Activated CD8-positive, alpha-beta memory T cell treated with anti-CD3 and anti-CD28 coated beads, Interleukin-2, amount 50 U/mL, for 1 hour (primary cell): ENCODE results near the gene MGP.

Source experiments
- DNase-seq: peaks from one replicate; pipeline ENCODE4 v3.0.0-alpha.2; 2020; ENCODE audit errors: extremely low read depth

The MGP gene

DNA sequence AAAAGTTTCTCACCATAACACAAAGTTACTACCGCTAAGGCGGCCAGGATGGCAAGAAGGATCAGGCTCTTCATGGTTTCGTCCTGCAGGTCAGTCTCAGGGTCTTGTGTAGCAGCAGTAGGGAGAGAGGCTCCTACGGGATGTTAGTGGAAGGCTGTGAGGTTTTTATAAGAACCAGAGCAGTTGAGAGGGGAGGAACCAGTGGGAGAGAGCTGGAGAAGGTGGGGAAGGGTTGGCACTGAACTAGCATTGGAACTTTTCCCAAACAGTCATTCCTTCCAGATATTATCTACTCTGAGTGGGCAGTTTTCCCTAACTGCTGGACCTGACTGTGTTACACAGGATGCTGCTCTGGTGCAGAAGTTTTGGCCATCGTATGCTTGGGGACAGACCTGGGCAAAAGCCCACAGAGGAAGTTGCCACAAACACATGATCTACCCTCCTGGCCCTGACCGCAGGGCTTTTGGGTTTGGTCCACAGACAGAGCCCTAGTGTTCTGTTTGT lies at the start of gene MGP:
MGP (minus strand) TSS at position 137 of the 504 bp plus-strand sequence; CDS start at position 74, 63 bp downstream.
- DNase-seq: no peak

DNA sequence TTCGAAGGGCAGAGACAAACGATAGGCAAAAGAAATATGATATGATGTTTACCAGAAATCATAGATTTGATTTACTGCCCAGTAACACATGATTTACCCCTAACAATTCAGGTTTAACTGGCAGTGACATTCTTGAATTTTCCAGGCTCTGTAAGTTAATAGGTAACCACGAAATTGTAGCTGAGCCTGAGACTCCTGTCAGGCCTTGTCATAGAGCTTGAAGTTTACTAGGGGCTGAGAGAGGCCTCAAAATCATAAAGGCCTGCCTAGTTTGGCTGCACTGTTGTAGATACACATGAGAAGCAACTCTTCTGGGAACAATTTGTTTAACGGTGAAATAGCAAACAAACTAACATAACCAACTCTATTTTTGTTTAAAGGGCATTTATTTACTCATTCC lies 49.4 kb upstream of the MGP start:
- no peak for DNase-seq

- DNase-seq: no peak
These were observed 48.9 kb upstream of the MGP start for GRCh38 chr12:14934511-14934910.

- no peak for DNase-seq
These were observed 46.3 kb upstream of the MGP start for GRCh38 chr12:14931791-14932560.

GRCh38 chr12:14931359-14931758 lies 45.7 kb upstream of the MGP start:
- no peak for DNase-seq

DNA sequence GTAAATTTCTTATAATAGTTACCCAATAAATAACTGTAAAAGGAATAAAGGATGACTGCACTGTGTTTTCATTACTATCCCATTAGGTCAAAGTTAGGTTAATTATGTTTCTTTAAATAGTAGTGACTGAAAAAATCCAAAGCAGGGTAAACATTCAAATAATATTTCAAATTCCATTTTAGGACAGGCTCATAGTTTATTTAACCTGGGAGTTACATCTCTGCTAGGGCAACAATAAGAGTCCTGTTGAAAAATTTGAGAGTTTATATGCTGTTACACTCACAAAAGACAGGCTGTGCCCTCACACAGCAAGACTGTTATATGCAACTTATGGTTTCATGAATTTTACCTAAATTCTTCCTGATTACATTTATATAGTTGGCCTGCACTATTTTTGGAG lies 44.6 kb upstream of the MGP start:
- no peak for DNase-seq

DNA sequence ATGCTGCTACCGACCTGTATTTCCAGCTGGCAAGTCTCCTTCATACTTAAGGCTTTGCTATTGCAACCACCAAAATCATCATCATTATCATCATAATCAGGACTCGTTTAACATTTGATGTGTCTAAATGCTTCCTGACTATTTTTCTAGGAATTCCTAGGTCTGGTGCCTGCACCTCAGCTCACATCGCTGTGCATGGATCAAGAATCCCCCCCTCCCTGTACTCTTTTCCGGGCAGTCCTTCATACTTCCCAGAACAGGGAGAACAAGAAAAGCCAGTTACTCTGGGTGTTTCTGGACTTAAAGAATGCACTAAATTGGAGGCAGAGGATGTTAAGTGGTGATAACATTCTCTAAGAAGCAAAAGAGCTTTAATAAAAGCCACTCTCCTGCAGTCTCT lies 43.3 kb upstream of the MGP start:
- no peak for DNase-seq

- no peak for DNase-seq
These were observed 41.6 kb upstream of the MGP start for GRCh38 chr12:14927267-14927666.

GRCh38 chr12:14924541-14924940 lies 38.9 kb upstream of the MGP start:
- DNase-seq: no peak

DNA sequence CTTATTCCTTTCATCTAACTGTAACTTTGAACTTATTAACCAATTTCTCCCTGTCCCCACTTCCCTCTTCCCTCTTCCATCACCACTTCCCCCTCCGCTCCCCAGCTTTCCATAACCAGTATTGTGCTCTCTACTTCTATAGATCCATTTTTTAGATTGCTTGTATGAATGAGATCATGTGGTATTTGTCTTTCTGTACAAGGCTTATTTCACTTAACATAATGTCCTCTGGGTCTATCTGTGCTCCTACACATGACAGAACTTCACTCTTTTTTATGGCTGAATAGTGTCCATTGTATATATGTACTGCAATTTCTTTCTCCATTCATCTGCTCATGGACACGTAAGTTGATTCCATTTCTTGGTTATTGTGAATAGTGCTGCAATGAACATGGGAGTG lies 38.3 kb upstream of the MGP start:
- DNase-seq: no peak

DNA sequence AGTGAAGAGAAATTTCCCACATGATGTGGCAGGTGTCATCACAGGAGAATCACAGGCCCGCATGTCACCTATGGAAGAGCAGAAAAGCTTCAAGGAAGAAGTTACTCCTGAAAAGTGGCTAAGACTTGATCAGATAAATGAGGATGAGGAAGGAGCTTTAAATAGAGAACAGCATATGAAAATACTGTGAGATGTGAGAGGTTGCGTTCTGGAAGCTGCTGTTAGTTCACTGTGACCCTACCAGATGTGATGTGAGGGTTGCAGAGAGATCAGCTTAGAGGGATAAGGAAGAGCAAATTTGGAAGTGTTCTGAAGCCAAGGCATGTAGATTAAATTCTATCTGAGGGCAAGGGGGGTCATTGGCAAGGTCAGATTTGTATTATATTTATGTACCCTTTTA lies 35.6 kb upstream of the MGP start:
- no peak for DNase-seq

- no peak for DNase-seq
These were observed 34.9 kb upstream of the MGP start for GRCh38 chr12:14920475-14921126.

DNA sequence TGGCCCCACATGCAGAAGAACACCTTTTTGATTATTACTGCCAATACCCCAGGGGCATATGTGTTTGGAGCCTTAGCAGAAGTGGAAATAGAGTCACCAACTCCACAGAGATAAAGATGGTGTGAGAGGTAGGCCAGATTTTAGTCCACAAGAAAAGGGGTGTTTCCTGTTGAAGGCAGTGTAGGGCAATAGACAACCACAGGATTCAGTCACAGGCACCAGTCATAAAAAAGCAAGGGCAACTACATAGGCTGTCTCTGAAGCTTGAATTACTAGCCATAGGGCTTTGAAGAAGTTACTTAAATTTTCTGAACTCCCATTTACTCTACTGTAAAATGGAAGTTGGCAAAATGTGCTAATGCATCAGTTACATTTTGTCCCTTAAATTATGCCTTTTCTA lies 33.8 kb upstream of the MGP start:
- DNase-seq: no peak

DNA sequence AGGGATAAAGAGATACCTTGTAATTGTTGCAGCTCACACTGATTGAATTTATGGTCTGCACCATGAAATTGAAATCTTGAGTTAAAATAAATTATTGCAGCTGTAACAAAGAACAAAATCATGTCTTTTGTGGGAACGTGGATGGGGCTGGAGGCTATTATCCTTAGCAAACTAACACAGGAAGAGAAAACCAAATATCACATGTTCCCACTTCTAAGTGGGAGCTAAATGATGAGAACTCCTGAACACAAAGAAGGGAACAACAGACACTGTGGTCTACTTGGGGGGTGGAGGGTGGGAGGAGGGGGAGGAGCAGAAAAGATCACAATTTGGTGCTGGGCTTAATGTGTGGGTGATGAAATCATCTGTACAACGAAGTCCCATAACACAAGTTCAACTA lies 30.1 kb upstream of the MGP start:
- DNase-seq: no peak

DNA sequence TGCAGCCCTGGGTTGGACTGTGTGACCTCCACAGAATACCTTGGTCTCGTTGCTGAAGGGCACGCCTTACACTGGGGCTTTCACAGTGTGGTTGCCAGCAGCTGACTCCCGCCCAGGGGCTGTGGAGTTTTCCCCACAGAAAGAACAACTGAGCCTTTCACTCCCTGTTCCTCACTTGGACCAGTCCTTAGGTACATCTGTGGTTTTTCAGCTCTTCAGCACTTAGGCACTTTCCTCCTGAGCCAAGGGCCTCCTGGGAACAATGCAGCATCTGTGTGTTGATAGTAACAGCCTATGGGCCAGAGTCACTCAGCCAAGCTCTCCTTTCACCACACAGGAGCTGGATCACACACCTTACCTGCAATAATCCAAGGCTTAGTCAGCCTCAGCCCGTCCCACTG lies 27.7 kb upstream of the MGP start:
- no peak for DNase-seq

DNA sequence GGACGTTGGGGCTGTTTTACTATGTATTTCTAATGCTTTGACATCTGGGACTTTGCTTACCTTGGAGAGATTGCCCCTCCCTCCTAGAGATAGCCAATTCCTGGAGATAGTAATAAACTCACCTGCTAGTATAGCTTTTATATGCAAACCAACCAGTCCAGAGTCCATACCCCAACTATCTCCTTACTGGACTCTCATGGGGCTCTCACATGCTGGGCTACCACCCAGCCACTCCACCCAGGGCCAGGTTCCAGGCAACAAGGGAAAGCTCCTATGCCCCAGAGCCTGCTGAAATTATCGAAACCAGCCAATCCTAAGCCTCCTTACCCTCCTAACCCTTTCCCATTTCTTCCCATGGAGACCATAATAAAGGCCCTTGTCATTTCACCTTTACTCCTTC lies 25.5 kb upstream of the MGP start:
- no peak for DNase-seq

- no peak for DNase-seq
These were observed 24.6 kb upstream of the MGP start for GRCh38 chr12:14910090-14910915.

DNA sequence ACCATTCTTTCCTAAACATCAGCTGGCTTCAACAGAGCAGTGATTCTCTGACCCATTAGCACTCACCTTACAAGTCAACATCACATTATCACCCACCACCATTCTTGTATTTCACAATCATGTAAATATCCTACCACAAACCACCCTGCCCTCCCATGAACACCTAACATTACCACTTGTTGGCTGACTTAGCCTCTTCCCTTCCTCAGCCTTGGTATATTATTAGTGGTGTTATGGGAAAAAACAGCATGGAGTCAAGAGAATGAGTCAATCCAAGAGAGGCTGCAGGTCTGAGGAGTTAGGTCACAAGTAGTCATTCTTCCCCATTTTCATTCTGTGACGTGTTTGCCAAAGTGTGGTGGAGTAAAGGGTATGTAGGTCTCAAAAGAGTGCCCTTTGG lies 22.3 kb upstream of the MGP start:
- no peak for DNase-seq

GRCh38 chr12:14906114-14906513 lies 20.5 kb upstream of the MGP start:
- no peak for DNase-seq

DNA sequence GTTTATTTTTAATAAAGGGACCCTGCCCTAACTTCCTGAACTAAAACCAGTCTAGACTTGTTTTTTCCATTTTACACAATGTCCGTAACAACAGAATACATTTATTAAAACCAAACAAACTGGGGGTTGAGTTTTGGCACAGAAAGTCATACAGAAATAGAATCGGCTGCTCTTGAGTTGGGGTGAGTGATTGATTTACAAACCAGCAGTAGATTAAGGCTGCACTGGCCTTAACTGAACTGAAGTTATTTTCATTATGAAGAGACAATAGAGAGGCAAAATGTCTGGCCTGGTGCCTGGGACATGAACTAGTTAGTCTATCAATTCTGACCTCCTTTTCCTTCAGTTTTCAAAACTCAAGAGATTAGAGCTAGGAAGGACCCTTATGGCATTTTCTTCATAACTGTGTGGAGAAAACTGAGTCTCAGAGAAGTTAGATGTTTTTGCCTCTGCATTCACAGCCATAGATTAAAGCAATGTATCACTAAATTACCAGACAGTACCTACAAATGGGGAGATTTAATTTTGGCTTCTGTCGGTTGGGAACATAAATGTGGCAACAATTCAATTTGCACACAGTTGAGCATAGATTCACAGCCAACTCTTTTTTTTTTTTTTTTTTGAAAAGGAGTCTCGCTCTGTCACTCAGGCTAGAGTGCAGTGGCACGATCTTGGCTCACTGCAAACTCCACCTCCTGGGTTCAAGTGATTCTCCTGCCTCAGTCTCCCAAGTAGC lies 19.8 kb upstream of the MGP start:
- no peak for DNase-seq

- no peak for DNase-seq
These were observed 19.2 kb upstream of the MGP start for GRCh38 chr12:14904854-14905253.
